HepG2 (cell line): ENCODE results near the gene SLC24A4.

ENCODE experiments used
- CREB1 ChIP-seq, 2 experiments: fragments of 450-650 bp in 1 of 2; IDR thresholded peaks; 2 replicates each; pipeline ENCODE4 v1.6.1; 2016 to 2017; ENCODE audit warnings: control low read depth in 1 of 2, mild to moderate bottlenecking in 1 of 2, missing compliant biosample characterization in 1 of 2, missing genetic modification characterization in 1 of 2
- EZH2 ChIP-seq: conservative IDR thresholded peaks from 2 replicates; pipeline ENCODE4 v1.6.1; 2012; ENCODE audit warnings: mild to moderate bottlenecking, low read depth, low read length, moderate library complexity
- KAT8 ChIP-seq: IDR thresholded peaks from 2 replicates; pipeline ENCODE4 v1.6.1; 2016; ENCODE audit warnings: missing genetic modification reagents, missing compliant biosample characterization
- MZF1 ChIP-seq: sonication (generic); formaldehyde crosslinking; IDR thresholded peaks from 2 replicates; pipeline ENCODE4 v1.8.1; 2023; ENCODE audit warnings: mild to moderate bottlenecking, missing genetic modification reagents, borderline replicate concordance
- PHF8 ChIP-seq: sonication (generic); formaldehyde crosslinking; IDR thresholded peaks from 2 replicates; pipeline ENCODE4 v1.5.0; 2020; ENCODE audit warnings: missing genetic modification reagents
- PRDM15 ChIP-seq: sonication (generic); formaldehyde crosslinking; IDR thresholded peaks from 2 replicates; pipeline ENCODE4 v1.4.0; 2020; ENCODE audit warnings: missing genetic modification reagents
- TCF12 ChIP-seq, 2 experiments: fragments of 450-650 bp in 1 of 2; sonication (generic) in 1 of 2; formaldehyde crosslinking in 1 of 2; IDR thresholded peaks; 2 replicates each; pipeline versions ENCODE4 v1.6.1 to v1.8.0; 2017 to 2022; ENCODE audit warnings: antibody characterized with exemption in 1 of 2, mild to moderate bottlenecking in 1 of 2, missing genetic modification reagents in 1 of 2, moderate library complexity in 1 of 2
- ZBTB3 ChIP-seq: sonication (generic); formaldehyde crosslinking; IDR thresholded peaks from 2 replicates; pipeline ENCODE4 v1.4.0; 2020; ENCODE audit warnings: low read depth, mild to moderate bottlenecking, moderate library complexity, missing genetic modification reagents, borderline replicate concordance
- ZBTB46 ChIP-seq: sonication (generic); formaldehyde crosslinking; IDR thresholded peaks from 2 replicates; pipeline ENCODE4 v1.4.0; 2020; ENCODE audit warnings: mild to moderate bottlenecking, missing genetic modification reagents, borderline replicate concordance
- ZFP41 ChIP-seq: sonication (generic); formaldehyde crosslinking; IDR thresholded peaks from 2 replicates; pipeline ENCODE4 v1.4.0; 2020; ENCODE audit warnings: mild to moderate bottlenecking, missing genetic modification reagents, borderline replicate concordance
- ZNF256 ChIP-seq: sonication (generic); formaldehyde crosslinking; conservative IDR thresholded peaks from 2 replicates; pipeline ENCODE4 v1.4.0; 2020; ENCODE audit warnings: missing genetic modification reagents

- TF ChIP-seq CREB1 (IDR thresholded peaks at IDR 0.05) (no peak), CREB1 (CRISPR knock-in tag; IDR thresholded peaks at IDR 0.05) (no peak), ZFP41 (CRISPR knock-in tag) (no peak), PHF8 (CRISPR knock-in tag) (no peak), PRDM15 (CRISPR knock-in tag) (no peak), ZNF256 (CRISPR knock-in tag) (no peak), MZF1 (CRISPR knock-in tag) (no peak), TCF12 (IDR thresholded peaks at IDR 0.05) (no peak), TCF12 (CRISPR knock-in tag; IDR thresholded peaks at IDR 0.05) (no peak), ZBTB46 (CRISPR knock-in tag) (no peak), KAT8 (CRISPR knock-in tag) (no peak), ZBTB3 (CRISPR knock-in tag) (no peak), EZH2 (no peak)
These were observed 138.9 kb downstream of the SLC24A4 start for GRCh38 chr14:92461891-92462290.
